SU-DHL-6 (cell line): ENCODE data around the gene SPN.
"Not testable (repeated sequence)": the region's sequence is repeated elsewhere in the genome, so short reads cannot be mapped to it uniquely, and the experiment has no call there.

ENCODE experiments used
- H2AFZ ChIP-seq: fragments of 200-600 bp; sonication (generic); 2 replicates; pipeline ENCODE4 v1.6.1; 2014; ENCODE audit warnings: low read depth, mild to moderate bottlenecking, moderate library complexity, mixed read lengths, antibody characterized with exemption, low read length; ENCODE audit not compliant: severe bottlenecking
- H3F3A ChIP-seq: fragments of 200-600 bp; shearing (Covaris generic); 2 replicates; pipeline ENCODE4 v1.6.0; 2016; ENCODE audit warnings: antibody characterized with exemption, mild to moderate bottlenecking; ENCODE audit not compliant: insufficient read depth
- H3K27ac ChIP-seq: fragments of 200-600 bp; sonication (generic); 2 replicates; pipeline ENCODE4 v1.5.1; 2016; ENCODE audit warnings: low read depth, mild to moderate bottlenecking, low read length, moderate library complexity, mixed read lengths
- H3K27me3 ChIP-seq: fragments of 200-600 bp; sonication (generic), shearing (Covaris generic); 2 replicates; pipeline ENCODE4 v1.6.0; 2014; ENCODE audit warnings: mild to moderate bottlenecking, low read length
- H3K36me3 ChIP-seq: fragments of 200-600 bp; sonication (generic); 2 replicates; pipeline ENCODE4 v1.6.1; 2014; ENCODE audit warnings: mild to moderate bottlenecking, low read length, mixed read lengths
- H3K4me2 ChIP-seq: fragments of 300-600, 200-600 bp; shearing (Covaris generic), sonication (generic); 2 replicates; pipeline ENCODE4 v1.6.0; 2014; ENCODE audit warnings: low read length, low read depth, mild to moderate bottlenecking; ENCODE audit not compliant: poor library complexity, severe bottlenecking
- H3K4me3 ChIP-seq: fragments of 200-600 bp; sonication (generic); 2 replicates; pipeline ENCODE4 v1.5.1; 2014; ENCODE audit warnings: antibody characterized with exemption, low read length, mild to moderate bottlenecking, mixed read lengths; ENCODE audit not compliant: insufficient read depth, poor library complexity, severe bottlenecking
- H3K79me2 ChIP-seq: fragments of 200-600 bp; sonication (generic); 2 replicates; pipeline ENCODE4 v1.6.1; 2014; ENCODE audit warnings: mild to moderate bottlenecking, low read length, moderate library complexity; ENCODE audit not compliant: insufficient read depth
- H3K9ac ChIP-seq: fragments of 200-600 bp; sonication (generic); 2 replicates; pipeline ENCODE4 v1.7.0; 2014; ENCODE audit warnings: mild to moderate bottlenecking, low read length
- H3K9me2 ChIP-seq: fragments of 200-600 bp; sonication (generic); replicated peaks from 2 replicates; pipeline ENCODE4 v1.6.1; 2014; ENCODE audit warnings: low read length; ENCODE audit not compliant: insufficient read depth
- H3K9me3 ChIP-seq: fragments of 200-600 bp; sonication (generic); 2 replicates; pipeline ENCODE4 v1.6.1; 2014; ENCODE audit warnings: low read length, mixed read lengths; ENCODE audit not compliant: insufficient read depth
- H4K20me1 ChIP-seq: fragments of 200-600 bp; sonication (generic); 2 replicates; pipeline ENCODE4 v1.6.1; 2014; ENCODE audit warnings: low read depth, mild to moderate bottlenecking, antibody characterized with exemption, low read length, moderate library complexity, mixed read lengths
- EZH2phosphoT487 ChIP-seq: fragments of 200-600 bp; sonication (generic), shearing (Covaris generic); conservative IDR thresholded peaks from 2 replicates; pipeline ENCODE4 v1.6.1; 2018; ENCODE audit warnings: mild to moderate bottlenecking, antibody characterized with exemption, low read length, moderate library complexity, mixed read lengths
- TF ChIP-seq, protein P1 (sequence below): fragments of 200-600 bp; sonication (generic); IDR thresholded peaks from one replicate; pipeline ENCODE4 v1.5.1; 2017; ENCODE audit warnings: antibody characterized with exemption, mild to moderate bottlenecking, low read length, moderate library complexity; ENCODE audit not compliant: insufficient read depth, poor library complexity, severe bottlenecking

SPN gene

DNA sequence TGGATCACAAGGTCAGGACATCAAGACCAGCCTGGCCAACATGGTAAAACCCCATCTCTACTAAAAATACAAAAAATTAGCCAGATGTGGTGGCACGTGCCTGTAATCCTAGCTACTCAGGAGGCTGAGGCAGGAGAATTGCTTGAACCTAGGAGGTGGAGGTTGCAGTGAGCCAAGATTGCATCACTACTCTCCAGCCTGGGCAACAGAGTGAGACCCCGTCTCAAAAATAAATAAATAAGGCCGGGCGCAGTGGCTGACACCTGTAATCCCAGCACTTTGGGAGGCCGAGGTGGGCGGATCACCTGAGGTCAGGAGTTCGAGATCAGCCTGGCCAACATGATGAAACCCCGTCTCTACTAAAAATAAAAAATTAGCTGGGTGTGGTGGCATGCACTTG, 24.3 kb upstream of the SPN start:
- H2AFZ ChIP-seq, H3K27me3 ChIP-seq, H3K9ac ChIP-seq, H3F3A ChIP-seq, H3K4me2 ChIP-seq, H3K4me3 ChIP-seq, H3K36me3 ChIP-seq, H4K20me1 ChIP-seq, H3K9me3 ChIP-seq, H3K9me2 ChIP-seq, H3K79me2 ChIP-seq, H3K27ac ChIP-seq: not testable (repeated sequence)

DNA sequence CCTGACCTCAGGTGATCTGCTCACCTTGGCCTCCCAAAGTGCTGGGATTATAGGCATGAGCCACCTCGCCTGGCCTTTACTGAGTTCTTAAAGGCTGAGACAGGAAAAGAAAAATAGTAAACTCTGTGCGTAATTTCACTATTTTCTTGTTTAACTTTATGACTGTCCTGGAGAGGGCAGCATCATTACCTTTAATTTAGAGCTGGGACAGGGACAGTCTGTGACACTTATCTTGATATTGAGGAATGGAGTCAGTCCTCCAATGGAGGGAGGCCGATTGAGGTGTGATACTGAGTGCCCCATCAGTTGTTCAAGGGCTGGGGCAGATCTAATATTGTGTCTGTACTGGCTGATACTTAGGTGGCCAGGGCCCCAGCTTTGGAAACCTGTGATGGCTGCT, 21.5 kb upstream of the SPN start:
- Histone ChIP-seq H2AFZ (no peak overlapping the region), H3K9me3 (no peaks in the 10 kb centered on the region), H3K79me2 (no peaks in the 10 kb centered on the region), H3K9me2 (no peaks in the 10 kb centered on the region), H3K4me3 (no peak overlapping the region), H3K27ac (no peak overlapping the region), H3K9ac (no peak overlapping the region), H3K4me2 (no peak overlapping the region), H3K36me3 (no peaks in the 10 kb centered on the region), H4K20me1 (no peaks in the 10 kb centered on the region), H3K27me3 (no peaks in the 10 kb centered on the region), H3F3A (no peaks in the 10 kb centered on the region)
- no peak for TF ChIP-seq EZH2phosphoT487
- TF ChIP-seq, protein P1, sequence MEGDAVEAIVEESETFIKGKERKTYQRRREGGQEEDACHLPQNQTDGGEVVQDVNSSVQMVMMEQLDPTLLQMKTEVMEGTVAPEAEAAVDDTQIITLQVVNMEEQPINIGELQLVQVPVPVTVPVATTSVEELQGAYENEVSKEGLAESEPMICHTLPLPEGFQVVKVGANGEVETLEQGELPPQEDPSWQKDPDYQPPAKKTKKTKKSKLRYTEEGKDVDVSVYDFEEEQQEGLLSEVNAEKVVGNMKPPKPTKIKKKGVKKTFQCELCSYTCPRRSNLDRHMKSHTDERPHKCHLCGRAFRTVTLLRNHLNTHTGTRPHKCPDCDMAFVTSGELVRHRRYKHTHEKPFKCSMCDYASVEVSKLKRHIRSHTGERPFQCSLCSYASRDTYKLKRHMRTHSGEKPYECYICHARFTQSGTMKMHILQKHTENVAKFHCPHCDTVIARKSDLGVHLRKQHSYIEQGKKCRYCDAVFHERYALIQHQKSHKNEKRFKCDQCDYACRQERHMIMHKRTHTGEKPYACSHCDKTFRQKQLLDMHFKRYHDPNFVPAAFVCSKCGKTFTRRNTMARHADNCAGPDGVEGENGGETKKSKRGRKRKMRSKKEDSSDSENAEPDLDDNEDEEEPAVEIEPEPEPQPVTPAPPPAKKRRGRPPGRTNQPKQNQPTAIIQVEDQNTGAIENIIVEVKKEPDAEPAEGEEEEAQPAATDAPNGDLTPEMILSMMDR = no peak

GRCh38 chr16:29643596-29643995, 19.5 kb upstream of the SPN start:
- Histone ChIP-seq H3K9ac (no peak overlapping the region), H3F3A (no peaks in the 10 kb centered on the region), H2AFZ (no peak overlapping the region), H3K27me3 (no peaks in the 10 kb centered on the region), H3K4me3 (no peak overlapping the region), H3K27ac (no peak overlapping the region), H3K4me2 (no peak overlapping the region), H3K79me2 (no peaks in the 10 kb centered on the region), H4K20me1 (no peaks in the 10 kb centered on the region), H3K9me3 (no peaks in the 10 kb centered on the region), H3K9me2 (no peaks in the 10 kb centered on the region), H3K36me3 (no peaks in the 10 kb centered on the region)
- TF ChIP-seq, protein P1 = no peak
- TF ChIP-seq EZH2phosphoT487 = no peak

- Histone ChIP-seq H3K9me3 (no peaks in the 10 kb centered on the region), H3K9me2 (no peaks in the 10 kb centered on the region), H3K27ac (no peak overlapping the region), H3K27me3 (no peaks in the 10 kb centered on the region), H2AFZ (no peak overlapping the region), H3K9ac (no peak overlapping the region), H3K79me2 (no peaks in the 10 kb centered on the region), H3K4me2 (no peak overlapping the region), H3K4me3 (no peak overlapping the region), H4K20me1 (no peaks in the 10 kb centered on the region), H3F3A (no peaks in the 10 kb centered on the region), H3K36me3 (no peaks in the 10 kb centered on the region)
- TF ChIP-seq EZH2phosphoT487 = no peak
- TF ChIP-seq, protein P1 = no peak
Observed at GRCh38 chr16:29644338-29644857, 18.6 kb upstream of the SPN start.
